H1 (cell line): ENCODE data around the gene MRPL19. TPM values are rescaled to one million over a fixed set of nuclear protein-coding genes. Genes with fewer than 3 reads are reported as not detected.

ENCODE experiments used
- CTCF ChIA-PET: fragments of 300-600 bp; sonication (Branson Sonifier 250); formaldehyde crosslinking; loops from one replicate; lab custom pipeline; 2021; ENCODE audit not compliant: partially characterized antibody; lab: Charles Lee
- POLR2A ChIA-PET: fragments of 300-600 bp; sonication (Branson Sonifier 250); formaldehyde crosslinking; loops from one replicate; lab custom pipeline; 2021; ENCODE audit warnings: inconsistent platforms; ENCODE audit not compliant: partially characterized antibody; lab: Charles Lee
- DNase-seq, 2 experiments: peaks; one replicate each; pipeline versions ENCODE4 v3.0.0 to v3.0.0-alpha.2; 2010 to 2022; ENCODE audit warnings: low spot score in 2 of 2, low read depth in 1 of 2, mixed read lengths in 1 of 2
- FAIRE-seq: peaks from 2 replicates; lab custom pipeline; 2011; peaks lifted over from hg19 to GRCh38; lab: Jason Lieb, UNC
- H2AFZ ChIP-seq: 2 replicates; pipeline ENCODE4 v1.8.1; 2012; ENCODE audit warnings: low read length, inconsistent platforms
- H2AK5ac ChIP-seq: 2 replicates; pipeline ENCODE4 v1.6.1; 2013; ENCODE audit warnings: low read depth, low read length
- H2BK120ac ChIP-seq: replicated peaks from 2 replicates; pipeline ENCODE3; 2013; ENCODE audit warnings: low read depth, low read length, inconsistent platforms
- H2BK12ac ChIP-seq: 2 replicates; pipeline ENCODE4 v1.6.1; 2013; ENCODE audit warnings: low read depth, low read length
- H2BK15ac ChIP-seq: 2 replicates; pipeline ENCODE4 v1.6.1; 2013; ENCODE audit warnings: low read length
- H2BK20ac ChIP-seq: 2 replicates; pipeline ENCODE4 v1.6.1; 2013; ENCODE audit warnings: low read length
- H2BK5ac ChIP-seq: 2 replicates; pipeline ENCODE4 v1.6.1; 2013; ENCODE audit warnings: low read depth, low read length
- H3K14ac ChIP-seq: 2 replicates; pipeline ENCODE4 v1.6.1; 2013; ENCODE audit warnings: inconsistent platforms; ENCODE audit not compliant: insufficient read length
- H3K18ac ChIP-seq: 2 replicates; pipeline ENCODE4 v1.6.1; 2013; ENCODE audit warnings: low read length; ENCODE audit errors: extremely low read depth
- H3K23ac ChIP-seq: 2 replicates; pipeline ENCODE4 v1.6.1; 2013; ENCODE audit warnings: inconsistent platforms; ENCODE audit not compliant: insufficient read length
- H3K23me2 ChIP-seq: 2 replicates; pipeline ENCODE4 v1.6.1; 2013; ENCODE audit warnings: low read depth, low read length
- H3K27ac ChIP-seq: 2 replicates; pipeline ENCODE4 v1.6.1; 2011; ENCODE audit warnings: low read depth, low read length, inconsistent platforms
- H3K27me3 ChIP-seq, 4 experiments: replicated peaks in 1 of 4; 1 replicate in 1 of 4; 2 replicates in 3 of 4; pipeline versions ENCODE4 v1.6.1 to v1.8.1; 2011 to 2013; ENCODE audit warnings: low read length in 3 of 4, mild to moderate bottlenecking in 3 of 4, inconsistent platforms in 2 of 4, mixed read lengths in 2 of 4, moderate library complexity in 1 of 4; ENCODE audit not compliant: control insufficient read depth in 3 of 4, insufficient read depth in 3 of 4; ENCODE audit errors: extremely low read depth in 1 of 4
- H3K36me3 ChIP-seq, 4 experiments: 2 replicates each; pipeline versions ENCODE4 v1.6.1 to v1.8.1; 2011 to 2013; ENCODE audit warnings: mild to moderate bottlenecking in 4 of 4, low read length in 3 of 4, moderate library complexity in 2 of 4, control low read depth in 1 of 4, inconsistent platforms in 1 of 4; ENCODE audit not compliant: insufficient read depth in 4 of 4, control insufficient read depth in 2 of 4
- H3K4ac ChIP-seq: replicated peaks from 2 replicates; pipeline ENCODE3; 2013; ENCODE audit warnings: low read length, low read depth, mixed read lengths, inconsistent platforms; ENCODE audit not compliant: insufficient read length
- H3K4me1 ChIP-seq, 4 experiments: replicated peaks in 1 of 4; 1 replicate in 1 of 4; 2 replicates in 3 of 4; pipeline versions ENCODE4 v1.6.1 to v1.8.1; 2011 to 2013; ENCODE audit warnings: low read length in 3 of 4, inconsistent platforms in 2 of 4, mixed read lengths in 1 of 4; ENCODE audit not compliant: insufficient read depth in 4 of 4, control insufficient read depth in 3 of 4
- H3K4me2 ChIP-seq, 2 experiments: 2 replicates each; pipeline versions ENCODE4 v1.6.1 to v1.8.1; 2011 to 2013; ENCODE audit warnings: low read depth in 2 of 2, low read length in 2 of 2, control low read depth in 1 of 2, inconsistent platforms in 1 of 2, mild to moderate bottlenecking in 1 of 2; ENCODE audit not compliant: insufficient read depth in 1 of 2
- H3K4me3 ChIP-seq, 4 experiments: fragments of 200-600, 300-600 bp in 1 of 4; sonication (generic), shearing (Covaris generic), sonication (Bioruptor Twin) in 1 of 4; 2 replicates each; pipeline versions ENCODE4 v1.5.1 to v1.8.1; 2011 to 2016; ENCODE audit warnings: low read length in 4 of 4, low read depth in 3 of 4, control low read depth in 2 of 4, inconsistent platforms in 2 of 4, mild to moderate bottlenecking in 2 of 4, mixed read lengths in 1 of 4, moderate library complexity in 1 of 4; ENCODE audit not compliant: insufficient read depth in 2 of 4; ENCODE audit errors: extremely low read depth in 1 of 4
- H3K56ac ChIP-seq: replicated peaks from 2 replicates; pipeline ENCODE3; 2013; ENCODE audit warnings: low read depth, mild to moderate bottlenecking, mixed read lengths, low read length, inconsistent platforms; ENCODE audit not compliant: insufficient read length
- H3K79me1 ChIP-seq: 2 replicates; pipeline ENCODE4 v1.6.1; 2013; ENCODE audit warnings: low read depth, low read length, control low read depth
- H3K79me2 ChIP-seq, 2 experiments: 2 replicates each; pipeline versions ENCODE4 v1.6.1 to v1.8.1; 2012 to 2013; ENCODE audit warnings: low read length in 2 of 2, mild to moderate bottlenecking in 2 of 2, inconsistent platforms in 1 of 2; ENCODE audit not compliant: insufficient read depth in 2 of 2, control insufficient read depth in 1 of 2
- H3K9ac ChIP-seq, 4 experiments: replicated peaks in 1 of 4; 1 replicate in 1 of 4; 2 replicates in 3 of 4; pipeline versions ENCODE4 v1.6.1 to v1.8.1; 2011 to 2013; ENCODE audit warnings: low read depth in 3 of 4, low read length in 3 of 4, control low read depth in 2 of 4, mild to moderate bottlenecking in 2 of 4, moderate library complexity in 2 of 4, inconsistent platforms in 1 of 4; ENCODE audit errors: extremely low read depth in 1 of 4
- H3K9me3 ChIP-seq, 2 experiments: 2 replicates each; pipeline versions ENCODE4 v1.6.1 to v1.8.1; 2012 to 2013; ENCODE audit warnings: mild to moderate bottlenecking in 2 of 2, moderate library complexity in 2 of 2, control low read depth in 1 of 2, inconsistent platforms in 1 of 2, low read depth in 1 of 2, low read length in 1 of 2, mixed read lengths in 1 of 2; ENCODE audit not compliant: insufficient read depth in 2 of 2
- H4K20me1 ChIP-seq, 2 experiments: replicated peaks in 1 of 2; 2 replicates each; pipeline versions ENCODE3 to v1.8.1; 2011 to 2013; ENCODE audit warnings: inconsistent platforms in 2 of 2, low read length in 2 of 2, mild to moderate bottlenecking in 1 of 2; ENCODE audit not compliant: insufficient read depth in 2 of 2, control insufficient read depth in 1 of 2
- H4K5ac ChIP-seq: 2 replicates; pipeline ENCODE4 v1.6.1; 2013; ENCODE audit warnings: low read length, low read depth, mixed read lengths, inconsistent platforms; ENCODE audit not compliant: insufficient read length
- H4K8ac ChIP-seq: 2 replicates; pipeline ENCODE4 v1.8.0; 2013; ENCODE audit warnings: mild to moderate bottlenecking, moderate library complexity, low read length, inconsistent platforms; ENCODE audit not compliant: insufficient read depth; ENCODE audit errors: extremely low read depth
- H4K91ac ChIP-seq: replicated peaks from 2 replicates; pipeline ENCODE3; 2013; ENCODE audit warnings: low read length, mixed read lengths, inconsistent platforms; ENCODE audit not compliant: insufficient read length
- PHF8 ChIP-seq: fragments of 200-600 bp; sonication (generic); conservative IDR thresholded peaks from 2 replicates; pipeline ENCODE4 v1.7.1; 2012; ENCODE audit warnings: low read depth, mild to moderate bottlenecking, inconsistent platforms, low read length, moderate library complexity
- SIRT6 ChIP-seq: IDR thresholded peaks from one replicate; pipeline ENCODE4 v1.7.1; 2012; ENCODE audit warnings: low read length, inconsistent platforms
- WGBS, 2 experiments: shearing (Covaris generic) in 1 of 2; methylation state at CpG; one replicate each; pipeline versions ENCODE4 v1.1.6 to v1.1.7; 2013 to 2015; ENCODE audit warnings: low lambda C conversion rate in 2 of 2, mixed read lengths in 2 of 2, inconsistent platforms in 1 of 2, low coverage in 1 of 2, missing lambda C conversion rate in 1 of 2; ENCODE audit not compliant: insufficient replicate concordance in 2 of 2, insufficient coverage in 1 of 2, insufficient read length in 1 of 2; ENCODE audit errors: extremely low coverage in 1 of 2, missing lambda C conversion rate in 1 of 2; 5-methylcytosine and 5-hydroxymethylcytosine counted together
- polyA plus RNA-seq, 7 experiments: library from polyadenylated mRNA; depleted of rRNA in 3 of 7; stranded (reverse) in 5 of 7; unstranded in 2 of 7; fragments of >200 nt in 5 of 7; fragments of 200-250 nt in 2 of 7; gene quantifications; 1 replicate in 5 of 7; 2 replicates in 1 of 7; 4 replicates in 1 of 7; pipeline versions ENCODE4 v1.2.1 to v1.2.3, GENCODE V29; 2011 to 2013; ENCODE audit warnings: missing spikeins in 2 of 7, mixed read lengths in 2 of 7
- total RNA-seq: library from RNA; stranded (reverse); fragmentation: NEBNext Ultra II Directional; extraction: Animal tissue kit (Norgen Biotek cat#: 25700); gene quantifications from 2 replicates; pipeline ENCODE4 v1.2.1, GENCODE V29; 2021

Gene MRPL19
- total and polyA plus RNA-seq, 2 of the 8 experiments (the other 6 are each of a cell fraction or from before 2014, with no cell fraction given), result 18.1 to 75.2 TPM

DNA sequence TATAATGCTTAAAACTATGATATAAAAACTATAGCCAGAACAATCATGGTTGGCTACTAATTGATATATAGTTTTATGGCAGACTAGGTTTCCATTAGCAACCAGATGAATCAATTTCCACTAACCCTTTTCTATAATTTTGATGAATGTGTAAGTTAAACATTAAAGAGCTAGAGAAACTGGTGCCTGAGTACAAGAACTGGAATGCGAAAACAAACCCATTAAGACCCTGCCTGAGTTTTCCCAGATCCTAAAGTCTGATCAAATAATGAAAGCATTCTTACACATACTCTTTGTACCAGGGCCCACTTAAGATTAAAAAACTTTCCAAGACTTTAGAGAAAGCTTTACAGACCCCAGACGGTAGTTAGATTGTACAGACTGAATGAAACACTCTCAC is 21.3 kb downstream of the MRPL19 start:
- Histone ChIP-seq H2BK12ac (no peak overlapping the region), H4K8ac (no peak overlapping the region), H3K4me2 (no peak overlapping the region), H4K5ac (no peak overlapping the region), H2AK5ac (no peak overlapping the region), H3K4ac (no peak overlapping the region), H3K18ac (no peak overlapping the region), H3K79me1 (no peaks in the 10 kb centered on the region), H2BK120ac (no peak overlapping the region), H3K4me1 (0 out of 7 replicates have a peak, but pooled peaks cover 0 to 2% (median under 1%) of the 10 kb centered on the region in 4 experiments), H3K9ac (no peak overlapping the region), H2BK20ac (no peak overlapping the region), H4K91ac (no peak overlapping the region), H3K79me2 (no peaks in the 10 kb centered on the region), H2AFZ (no peak overlapping the region), H2BK15ac (no peak overlapping the region), H3K27ac (no peak overlapping the region), H3K23me2 (no peaks in the 10 kb centered on the region), H3K4me3 (no peak overlapping the region), H3K23ac (no peak overlapping the region), H3K56ac (no peak overlapping the region), H2BK5ac (no peak overlapping the region), H3K27me3 (no peaks in the 10 kb centered on the region), H4K20me1 (no peaks in the 10 kb centered on the region), H3K36me3 (peaks cover 0 to 37% (median 10%) of the 10 kb centered on the region in 4 experiments; a peak in 4 of 8 replicates), H3K14ac (no peak overlapping the region), H3K9me3 (no peaks in the 10 kb centered on the region)
- DNase-seq (no peak), FAIRE-seq (no peak)
- POLR2A ChIA-PET, result interaction anchor here (1.0 to 1.5 kb wide), 2 partner anchors 9 to 10 kb away, joined by 3 to 5 read pairs; no protein-coding TSS in a partner anchor
- CTCF ChIA-PET, result interaction anchor here (0.6 to 1.9 kb wide), 3 partner anchors 9 to 766 kb away, joined by 3 to 12 read pairs (median 4); no protein-coding TSS in a partner anchor
- WGBS, 2 experiments, result 90% methylated on average over 2 of the region's 2 CpGs; no CpG with 5 or more reads in 1 of the 2 experiments
- TF ChIP-seq SIRT6 (no peak), PHF8 (no peak)
